ENCODE data around the gene PAM. TPM values are rescaled to one million over a fixed set of nuclear protein-coding genes. Genes with fewer than 3 reads are reported as not detected.

Gene PAM
- total and polyA plus RNA-seq, 2 of the 13 experiments (the other 11 are each of a cell fraction or from before 2014, with no cell fraction given): 20.2 to 79.1 TPM

DNA sequence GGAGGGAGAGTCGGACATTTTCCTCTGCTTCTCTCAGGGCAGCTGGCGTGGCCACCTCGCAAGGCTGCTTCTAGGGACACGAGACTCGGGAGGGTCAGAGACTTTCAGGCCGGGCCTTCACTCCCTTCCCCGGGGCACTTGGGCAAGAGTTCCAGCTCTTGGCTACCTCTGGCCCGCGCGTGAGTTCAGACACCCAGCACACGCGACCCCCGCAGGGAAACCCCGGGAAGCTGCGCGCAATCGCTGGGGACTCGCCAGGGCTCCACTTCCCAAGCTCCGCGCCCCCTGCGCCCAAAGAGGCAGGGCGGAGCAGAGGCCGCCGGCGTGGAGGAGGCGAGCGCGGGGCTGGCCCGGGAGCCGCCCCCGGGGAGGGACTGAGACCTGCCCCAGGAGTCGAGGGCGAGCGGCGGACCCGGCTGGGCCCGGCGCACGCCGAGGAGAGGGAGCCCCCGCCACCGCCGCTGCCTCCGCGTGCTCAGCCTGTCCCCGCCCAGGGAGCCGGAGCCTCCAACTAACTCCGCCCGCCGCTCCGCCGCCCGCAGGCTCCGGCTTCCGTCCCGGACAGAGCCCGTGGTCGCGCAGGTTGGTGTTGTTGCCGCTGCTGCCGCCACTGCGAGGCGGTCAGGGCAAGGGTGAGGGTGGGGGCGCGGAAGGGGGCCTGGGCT, at the start of gene PAM (continued):
- TF ChIP-seq ATF6 (CRISPR knock-in tag; conservative IDR thresholded peaks at IDR 0.05): no peak
- TF ChIP-seq, protein P1, sequence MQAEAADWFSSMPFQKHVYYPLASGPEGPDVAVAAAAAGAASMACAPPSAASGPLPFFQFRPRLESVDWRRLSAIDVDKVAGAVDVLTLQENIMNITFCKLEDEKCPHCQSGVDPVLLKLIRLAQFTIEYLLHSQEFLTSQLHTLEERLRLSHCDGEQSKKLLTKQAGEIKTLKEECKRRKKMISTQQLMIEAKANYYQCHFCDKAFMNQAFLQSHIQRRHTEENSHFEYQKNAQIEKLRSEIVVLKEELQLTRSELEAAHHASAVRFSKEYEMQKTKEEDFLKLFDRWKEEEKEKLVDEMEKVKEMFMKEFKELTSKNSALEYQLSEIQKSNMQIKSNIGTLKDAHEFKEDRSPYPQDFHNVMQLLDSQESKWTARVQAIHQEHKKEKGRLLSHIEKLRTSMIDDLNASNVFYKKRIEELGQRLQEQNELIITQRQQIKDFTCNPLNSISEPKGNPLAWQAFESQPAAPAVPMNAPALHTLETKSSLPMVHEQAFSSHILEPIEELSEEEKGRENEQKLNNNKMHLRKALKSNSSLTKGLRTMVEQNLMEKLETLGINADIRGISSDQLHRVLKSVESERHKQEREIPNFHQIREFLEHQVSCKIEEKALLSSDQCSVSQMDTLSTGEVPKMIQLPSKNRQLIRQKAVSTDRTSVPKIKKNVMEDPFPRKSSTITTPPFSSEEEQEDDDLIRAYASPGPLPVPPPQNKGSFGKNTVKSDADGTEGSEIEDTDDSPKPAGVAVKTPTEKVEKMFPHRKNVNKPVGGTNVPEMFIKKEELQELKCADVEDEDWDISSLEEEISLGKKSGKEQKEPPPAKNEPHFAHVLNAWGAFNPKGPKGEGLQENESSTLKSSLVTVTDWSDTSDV (CRISPR knock-in tag; IDR thresholded peaks at IDR 0.05): peak; percentile 41; the same call in 1 of the 2 replicates
- no peak for TF ChIP-seq CEBPG (CRISPR knock-in tag; IDR thresholded peaks at IDR 0.05)
- no peak for TF ChIP-seq RAD51 (IDR thresholded peaks at IDR 0.05; ENCODE audit: borderline replicate concordance)
- peak; percentile 20; the same call in 1 of the 2 replicates for TF ChIP-seq HOXA3 (CRISPR knock-in tag; IDR thresholded peaks at IDR 0.05)
- TF ChIP-seq SOX6 (IDR thresholded peaks at IDR 0.05): no peak
- no peak for TF ChIP-seq SOX6 (CRISPR knock-in tag; IDR thresholded peaks at IDR 0.05)
- no peak for TF ChIP-seq ZNF263 (CRISPR knock-in tag; IDR thresholded peaks at IDR 0.05)
- no peak for TF ChIP-seq CBX1 (IDR thresholded peaks at IDR 0.05; ENCODE audit: low read depth)
- TF ChIP-seq MEIS1 (CRISPR knock-in tag; IDR thresholded peaks at IDR 0.05; ENCODE audit: borderline replicate concordance): no peak
- no peak for TF ChIP-seq ZFP41 (CRISPR knock-in tag; IDR thresholded peaks at IDR 0.05; ENCODE audit: borderline replicate concordance)
- TF ChIP-seq, protein P2, sequence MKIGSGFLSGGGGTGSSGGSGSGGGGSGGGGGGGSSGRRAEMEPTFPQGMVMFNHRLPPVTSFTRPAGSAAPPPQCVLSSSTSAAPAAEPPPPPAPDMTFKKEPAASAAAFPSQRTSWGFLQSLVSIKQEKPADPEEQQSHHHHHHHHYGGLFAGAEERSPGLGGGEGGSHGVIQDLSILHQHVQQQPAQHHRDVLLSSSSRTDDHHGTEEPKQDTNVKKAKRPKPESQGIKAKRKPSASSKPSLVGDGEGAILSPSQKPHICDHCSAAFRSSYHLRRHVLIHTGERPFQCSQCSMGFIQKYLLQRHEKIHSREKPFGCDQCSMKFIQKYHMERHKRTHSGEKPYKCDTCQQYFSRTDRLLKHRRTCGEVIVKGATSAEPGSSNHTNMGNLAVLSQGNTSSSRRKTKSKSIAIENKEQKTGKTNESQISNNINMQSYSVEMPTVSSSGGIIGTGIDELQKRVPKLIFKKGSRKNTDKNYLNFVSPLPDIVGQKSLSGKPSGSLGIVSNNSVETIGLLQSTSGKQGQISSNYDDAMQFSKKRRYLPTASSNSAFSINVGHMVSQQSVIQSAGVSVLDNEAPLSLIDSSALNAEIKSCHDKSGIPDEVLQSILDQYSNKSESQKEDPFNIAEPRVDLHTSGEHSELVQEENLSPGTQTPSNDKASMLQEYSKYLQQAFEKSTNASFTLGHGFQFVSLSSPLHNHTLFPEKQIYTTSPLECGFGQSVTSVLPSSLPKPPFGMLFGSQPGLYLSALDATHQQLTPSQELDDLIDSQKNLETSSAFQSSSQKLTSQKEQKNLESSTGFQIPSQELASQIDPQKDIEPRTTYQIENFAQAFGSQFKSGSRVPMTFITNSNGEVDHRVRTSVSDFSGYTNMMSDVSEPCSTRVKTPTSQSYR (CRISPR knock-in tag; IDR thresholded peaks at IDR 0.05; ENCODE audit: borderline replicate concordance): no peak
- TF ChIP-seq FOXJ3 (CRISPR knock-in tag; IDR thresholded peaks at IDR 0.05; ENCODE audit: borderline replicate concordance): no peak
- no peak for TF ChIP-seq ZNF788 (CRISPR knock-in tag; IDR thresholded peaks at IDR 0.05; ENCODE audit: borderline replicate concordance)
- TF ChIP-seq ZNF781 (CRISPR knock-in tag; IDR thresholded peaks at IDR 0.05; ENCODE audit: borderline replicate concordance, not compliant biosample characterization): no peak
- TF ChIP-seq, protein P3, sequence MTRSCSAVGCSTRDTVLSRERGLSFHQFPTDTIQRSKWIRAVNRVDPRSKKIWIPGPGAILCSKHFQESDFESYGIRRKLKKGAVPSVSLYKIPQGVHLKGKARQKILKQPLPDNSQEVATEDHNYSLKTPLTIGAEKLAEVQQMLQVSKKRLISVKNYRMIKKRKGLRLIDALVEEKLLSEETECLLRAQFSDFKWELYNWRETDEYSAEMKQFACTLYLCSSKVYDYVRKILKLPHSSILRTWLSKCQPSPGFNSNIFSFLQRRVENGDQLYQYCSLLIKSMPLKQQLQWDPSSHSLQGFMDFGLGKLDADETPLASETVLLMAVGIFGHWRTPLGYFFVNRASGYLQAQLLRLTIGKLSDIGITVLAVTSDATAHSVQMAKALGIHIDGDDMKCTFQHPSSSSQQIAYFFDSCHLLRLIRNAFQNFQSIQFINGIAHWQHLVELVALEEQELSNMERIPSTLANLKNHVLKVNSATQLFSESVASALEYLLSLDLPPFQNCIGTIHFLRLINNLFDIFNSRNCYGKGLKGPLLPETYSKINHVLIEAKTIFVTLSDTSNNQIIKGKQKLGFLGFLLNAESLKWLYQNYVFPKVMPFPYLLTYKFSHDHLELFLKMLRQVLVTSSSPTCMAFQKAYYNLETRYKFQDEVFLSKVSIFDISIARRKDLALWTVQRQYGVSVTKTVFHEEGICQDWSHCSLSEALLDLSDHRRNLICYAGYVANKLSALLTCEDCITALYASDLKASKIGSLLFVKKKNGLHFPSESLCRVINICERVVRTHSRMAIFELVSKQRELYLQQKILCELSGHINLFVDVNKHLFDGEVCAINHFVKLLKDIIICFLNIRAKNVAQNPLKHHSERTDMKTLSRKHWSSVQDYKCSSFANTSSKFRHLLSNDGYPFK (CRISPR knock-in tag; IDR thresholded peaks at IDR 0.05; ENCODE audit: borderline replicate concordance): no peak
- TF ChIP-seq HOXA9 (CRISPR knock-in tag; IDR thresholded peaks at IDR 0.05; ENCODE audit: borderline replicate concordance): no peak
- no peak for TF ChIP-seq ZKSCAN5 (CRISPR knock-in tag; IDR thresholded peaks at IDR 0.05)
- no peak for TF ChIP-seq HDAC1 (CRISPR knock-in tag; IDR thresholded peaks at IDR 0.05)
